Urothelium cell line (cell line): Measurements from ENCODE around the gene TRIM37.

Experiments used
- DNase-seq: peaks from one replicate; pipeline ENCODE4 v3.0.0; 2011; ENCODE audit warnings: low spot score, mixed read lengths
- FAIRE-seq: peaks from 2 replicates; lab custom pipeline; 2011; peaks lifted over from hg19 to GRCh38; lab: Jason Lieb, UNC

TRIM37 gene

DNA sequence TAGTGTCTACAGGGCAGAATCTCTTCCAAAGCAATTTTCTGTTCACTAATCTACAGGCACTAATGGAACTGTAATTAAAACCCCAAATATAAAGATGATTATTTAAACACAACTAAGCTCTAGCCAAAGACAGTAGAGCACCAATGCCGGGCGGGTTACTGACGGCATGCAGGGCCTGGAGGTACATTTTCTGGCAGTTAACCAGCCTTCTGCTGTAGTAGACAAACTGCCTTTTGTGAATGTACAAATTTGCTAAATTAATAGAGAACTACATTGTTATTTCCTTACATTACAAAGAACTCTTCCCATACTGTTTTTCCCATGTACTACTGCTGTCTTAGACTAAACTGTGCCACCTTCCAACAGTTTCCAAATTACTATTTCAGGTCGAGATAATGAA, 107.8 kb downstream of the TRIM37 start:
- no peak for DNase-seq
- FAIRE-seq, result no peak

DNA sequence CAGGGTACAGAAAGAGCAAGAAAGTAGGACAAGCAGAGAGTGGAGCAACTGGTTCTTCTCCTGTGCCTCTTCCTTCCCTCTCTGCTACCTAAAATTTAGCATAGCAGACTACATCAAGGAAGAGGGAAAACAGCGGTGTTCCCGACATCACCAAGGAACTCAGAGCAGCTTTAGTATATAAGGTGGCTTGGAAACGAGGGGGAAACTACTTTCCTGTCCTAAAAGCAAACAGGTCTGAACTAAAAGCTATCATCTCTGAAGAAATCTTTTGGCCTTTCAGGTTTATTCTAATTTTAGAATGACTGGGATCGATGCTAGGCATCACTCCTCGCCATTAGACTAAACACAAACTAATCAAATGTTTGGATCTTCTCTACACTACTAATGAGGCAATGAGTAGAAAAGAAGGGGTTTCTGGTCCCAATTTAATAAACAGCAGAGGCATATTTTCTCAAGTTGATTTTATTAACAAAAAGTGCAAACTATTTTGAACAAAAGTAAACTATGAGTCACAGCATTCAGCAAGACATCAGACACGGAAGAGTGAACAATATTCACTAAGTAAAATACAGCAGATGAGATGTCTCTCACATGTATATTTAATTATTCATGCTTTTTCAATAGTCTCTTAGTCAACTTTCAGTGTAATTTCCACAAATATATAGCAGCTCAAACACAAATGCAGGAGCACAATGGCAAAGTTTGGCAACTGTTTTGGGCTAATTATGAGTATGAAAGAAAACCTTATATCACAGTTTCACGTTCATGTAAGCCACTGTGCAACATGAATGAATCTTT, 108.7 kb downstream of the TRIM37 start:
- peak; percentile 55 for FAIRE-seq

GRCh38 chr17:58996968-58997367, 109.7 kb downstream of the TRIM37 start:
- DNase-seq (no peak), FAIRE-seq (no peak)

More for the DNA sequence above, 108.7 kb downstream of the TRIM37 start:
- DNase-seq, result no peak

- no peak for FAIRE-seq
- DNase-seq, result no peak
These were observed 111.3 kb downstream of the TRIM37 start for GRCh38 chr17:58995247-58995940.

DNA sequence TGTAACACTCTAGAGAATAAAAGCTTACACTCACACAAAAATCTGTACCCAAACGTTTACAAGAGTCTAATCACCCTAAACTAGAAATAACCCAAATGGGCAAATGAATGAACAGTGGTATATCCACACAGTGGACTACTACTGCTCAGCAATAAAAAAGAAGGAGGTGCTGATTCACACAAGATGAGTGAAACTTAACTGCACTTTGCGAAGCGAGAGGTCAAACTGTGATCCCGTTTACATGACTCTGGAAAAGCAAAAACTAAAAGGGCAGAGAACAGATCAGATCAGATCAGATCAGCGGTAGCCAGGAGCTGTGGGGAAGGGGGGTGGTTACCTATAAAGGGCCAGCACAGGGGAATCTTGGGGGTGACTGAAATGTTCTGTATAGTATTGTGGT, 113.4 kb downstream of the TRIM37 start:
- DNase-seq (no peak), FAIRE-seq (peak; percentile 59)

- FAIRE-seq, result peak; percentile 98
- peak; percentile 77 for DNase-seq
These were observed 114.9 kb downstream of the TRIM37 start for GRCh38 chr17:58991718-58992331.

- no peak for FAIRE-seq
These were observed 117.1 kb downstream of the TRIM37 start for GRCh38 chr17:58989629-58990028.

GRCh38 chr17:58985971-58986370, 120.7 kb downstream of the TRIM37 start:
- no peak for DNase-seq
- FAIRE-seq, result no peak

More at GRCh38 chr17:58989629-58990028, 117.1 kb downstream of the TRIM37 start:
- DNase-seq, result no peak

- FAIRE-seq (peak; percentile 73), DNase-seq (no peak)
These were observed 121.3 kb downstream of the TRIM37 start for GRCh38 chr17:58985367-58985766.

GRCh38 chr17:58982626-58983025, 124.1 kb downstream of the TRIM37 start:
- DNase-seq, result no peak
- FAIRE-seq, result no peak

DNA sequence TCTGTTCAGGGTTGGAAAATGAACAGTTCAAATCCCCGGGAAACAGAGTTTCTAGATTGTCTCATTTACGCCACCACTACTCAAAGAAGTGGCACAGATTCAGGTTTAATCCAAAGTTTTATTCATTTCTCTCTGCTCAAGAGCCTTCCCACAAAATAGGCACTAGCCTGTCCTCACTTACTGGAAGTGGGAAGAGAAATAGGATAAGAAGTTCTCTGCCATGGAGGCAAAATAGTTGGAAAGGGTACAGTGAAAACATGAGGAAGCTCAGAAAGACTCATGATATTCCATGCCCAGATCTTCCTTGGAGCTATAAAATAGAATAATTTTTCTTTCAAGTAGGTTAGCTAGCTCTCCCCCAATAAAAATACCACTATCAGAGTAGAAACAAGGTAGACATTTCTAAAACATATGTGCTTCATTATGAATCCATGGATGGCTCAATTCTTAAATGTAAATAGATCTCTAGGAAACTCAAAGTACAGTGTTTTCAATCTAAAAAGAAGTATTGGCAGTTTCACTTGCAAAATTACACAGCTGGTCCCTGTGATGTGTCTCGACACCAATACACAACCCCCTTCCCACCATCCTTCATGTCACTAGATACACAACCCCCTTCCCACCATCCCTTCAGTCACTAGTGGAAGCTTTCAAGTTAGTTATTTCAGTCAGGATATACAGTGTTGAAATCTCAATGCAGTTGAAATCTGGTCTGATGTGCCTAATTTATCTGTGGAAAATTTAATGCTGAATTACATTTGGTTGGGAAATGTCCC, 125.8 kb downstream of the TRIM37 start:
- FAIRE-seq, result peak; percentile 62
- no peak for DNase-seq

GRCh38 chr17:58976541-58976940, 130.1 kb downstream of the TRIM37 start:
- DNase-seq (no peak), FAIRE-seq (no peak)

DNA sequence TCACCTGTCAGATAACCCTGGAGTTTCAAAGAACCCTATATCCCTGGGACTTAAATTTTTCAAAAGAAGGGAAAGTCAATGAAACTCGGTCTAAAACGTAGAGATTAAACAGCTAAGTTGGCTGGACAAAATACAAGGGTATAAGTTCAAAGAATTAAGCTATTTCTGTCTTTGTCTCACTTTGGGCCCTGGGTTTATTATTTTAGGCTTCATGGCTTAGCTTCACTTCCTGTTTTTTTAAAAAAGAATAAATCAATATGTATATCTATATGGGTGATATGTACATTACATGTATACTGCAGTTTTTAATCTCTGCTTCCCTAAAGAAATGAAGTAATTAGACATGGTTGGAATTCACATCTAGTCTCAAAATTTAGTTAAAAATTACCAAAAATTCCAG, 132.3 kb downstream of the TRIM37 start:
- DNase-seq, result no peak
- FAIRE-seq, result no peak

DNA sequence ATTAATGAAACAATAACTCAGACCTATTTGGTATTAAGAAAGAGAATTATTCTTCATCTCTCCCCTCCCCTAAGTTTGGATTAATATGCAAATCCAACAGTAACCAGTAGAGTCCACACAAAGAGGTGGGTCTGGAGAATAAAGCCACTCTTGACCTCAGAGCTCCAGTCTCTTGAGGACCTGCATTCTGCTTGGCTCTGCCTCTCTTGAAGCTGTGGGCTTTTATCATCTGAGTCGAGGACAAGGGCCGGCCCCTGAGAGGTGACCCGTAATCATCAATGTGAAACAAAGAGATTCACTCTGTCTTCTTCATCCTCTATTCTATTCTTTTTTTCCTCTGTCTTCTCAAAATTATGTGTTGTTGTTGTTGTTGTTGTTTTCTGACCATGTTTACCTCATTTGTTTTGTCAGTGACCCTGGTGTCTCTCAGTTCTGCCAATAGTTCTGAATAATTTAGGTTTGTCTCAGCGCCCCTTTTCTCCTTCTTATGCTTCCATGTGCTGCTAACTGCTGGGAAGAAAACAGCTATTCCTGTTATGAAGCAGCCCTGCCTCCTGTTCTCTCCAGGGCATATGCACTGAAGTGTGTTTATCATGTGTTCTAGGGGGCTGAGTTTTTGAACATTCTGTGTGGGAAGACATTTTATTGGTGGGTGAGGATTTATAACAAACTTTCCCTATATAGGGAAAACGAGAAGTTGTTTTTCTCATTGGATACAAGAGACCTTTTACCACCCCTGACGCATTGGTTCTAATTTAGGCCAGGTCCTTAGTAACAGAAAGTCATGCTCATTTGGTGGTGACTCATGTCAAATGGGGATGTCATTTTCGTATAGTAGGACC, 135.8 kb downstream of the TRIM37 start:
- no peak for DNase-seq
- FAIRE-seq, result peak; percentile 88

GRCh38 chr17:58969612-58970011, 137.1 kb downstream of the TRIM37 start:
- FAIRE-seq (peak; percentile 65), DNase-seq (no peak)

- DNase-seq, result no peak
- peak; percentile 95 for FAIRE-seq
These were observed 137.5 kb downstream of the TRIM37 start for GRCh38 chr17:58969156-58969555.

GRCh38 chr17:58968426-58969061, 138.1 kb downstream of the TRIM37 start:
- peak; percentile 61 for FAIRE-seq
- no peak for DNase-seq

DNA sequence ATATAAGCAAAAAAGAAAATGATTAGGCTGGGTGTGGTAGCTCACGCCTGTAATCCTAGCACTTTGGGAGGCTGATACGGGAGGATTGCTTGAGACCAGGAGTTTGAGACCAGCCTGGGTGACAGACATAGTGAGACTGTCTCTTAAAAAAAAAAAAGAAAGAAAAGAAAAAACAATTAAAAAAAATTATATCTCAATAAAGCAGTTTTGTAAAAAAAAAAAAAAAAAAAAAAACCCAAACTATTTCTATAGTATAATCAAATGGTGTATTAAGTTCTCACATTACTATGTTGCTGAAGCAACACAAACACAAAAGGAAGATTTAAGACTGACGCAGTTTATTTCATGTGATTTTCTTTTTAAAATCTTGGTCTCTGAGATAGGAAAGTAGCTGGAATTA, 140.5 kb downstream of the TRIM37 start:
- DNase-seq (no peak), FAIRE-seq (no peak)

GRCh38 chr17:58965221-58965620, 141.5 kb downstream of the TRIM37 start:
- FAIRE-seq, result no peak
- no peak for DNase-seq

DNA sequence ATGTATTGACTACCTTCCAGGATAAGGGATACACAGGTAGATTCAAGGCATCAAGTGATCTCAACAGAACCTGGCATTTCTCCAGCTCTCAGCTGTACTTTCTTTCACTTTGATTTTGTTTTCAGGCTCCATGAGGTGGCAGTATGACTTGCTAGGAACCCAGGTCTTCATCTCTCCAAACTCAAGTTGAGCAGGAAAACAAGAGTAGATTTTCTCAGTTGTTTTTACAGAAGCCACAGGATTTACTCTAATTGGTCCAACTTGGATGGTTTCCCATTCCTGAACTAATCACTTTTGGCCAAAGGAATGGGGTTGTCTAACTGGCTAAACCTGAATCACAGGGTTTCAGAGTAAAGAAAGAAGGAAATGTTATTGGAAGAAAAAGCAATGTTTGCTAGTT, 146.6 kb downstream of the TRIM37 start:
- DNase-seq (peak; percentile 41), FAIRE-seq (peak; percentile 27)
